Sigmoid colon (tissue), 4 donors: ENCODE measurements around the gene CMSS1.

Experiments
- CTCF ChIP-seq, 4 experiments: fragments of 450-650 bp in 3 of 4; fragments of 200-600 bp in 1 of 4; IDR thresholded peaks; one replicate each; pipeline ENCODE4 v1.5.1; 2016 to 2019; ENCODE audit warnings: antibody characterized with exemption in 4 of 4, mild to moderate bottlenecking in 3 of 4, moderate library complexity in 2 of 4
- EP300 ChIP-seq, 4 donors: sonication (generic); formaldehyde crosslinking; IDR thresholded peaks; one replicate each; pipeline ENCODE4 v1.6.1; 2017; ENCODE audit warnings: antibody characterized with exemption in 4 of 4
- POLR2A ChIP-seq, 2 donors: fragments of 450-650 bp; IDR thresholded peaks; one replicate each; pipeline ENCODE4 v1.6.1; 2016; ENCODE audit warnings: antibody characterized with exemption in 2 of 2, mild to moderate bottlenecking in 2 of 2, moderate library complexity in 2 of 2
- POLR2AphosphoS5 ChIP-seq, 4 donors: sonication (generic); formaldehyde crosslinking; IDR thresholded peaks; one replicate each; pipeline ENCODE4 v1.6.1; 2017; ENCODE audit warnings: antibody characterized with exemption in 4 of 4

DNA sequence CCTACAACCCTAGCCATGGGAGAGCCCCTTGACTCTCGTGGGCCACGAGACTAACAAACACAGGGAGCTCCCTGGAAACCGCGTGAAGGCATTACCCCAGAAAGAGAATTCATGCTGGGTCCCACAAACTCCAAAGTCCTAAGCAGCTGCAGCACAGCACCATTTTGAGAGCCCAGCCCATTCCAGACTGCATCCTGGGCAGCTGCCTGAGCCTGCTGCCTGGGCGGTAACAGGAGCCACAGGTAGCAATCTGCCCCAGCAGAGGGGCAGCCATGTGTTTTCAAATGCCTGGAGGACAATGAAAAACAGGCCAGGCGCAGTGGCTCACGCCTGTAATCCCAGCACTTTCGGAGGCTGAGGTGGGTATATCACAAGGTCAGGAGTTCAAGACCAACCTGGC, 380.2 kb downstream of the CMSS1 start:
- no peak for TF ChIP-seq POLR2AphosphoS5 (IDR thresholded peaks at IDR 0.05)
- TF ChIP-seq CTCF (IDR thresholded peaks at IDR 0.05) = no peak
- TF ChIP-seq POLR2A (IDR thresholded peaks at IDR 0.05) = no peak
- no peak for TF ChIP-seq EP300 (IDR thresholded peaks at IDR 0.05)
